HepG2 (cell line): ENCODE measurements around the gene OLFM2. TPM values are rescaled to one million over a fixed set of nuclear protein-coding genes. Genes with fewer than 3 reads are reported as not detected.
A peak's percentile ranks its signal among the peaks of the same experiment; 100 is the strongest.

Experiments used
- ATRX ChIP-seq: sonication (generic); formaldehyde crosslinking; IDR thresholded peaks from 2 replicates; pipeline ENCODE4 v1.4.0; 2020; ENCODE audit warnings: missing genetic modification reagents, borderline replicate concordance
- CAMTA2 ChIP-seq: sonication (generic); formaldehyde crosslinking; IDR thresholded peaks from 2 replicates; pipeline ENCODE4 v1.4.0; 2020; ENCODE audit warnings: mild to moderate bottlenecking, missing genetic modification reagents, borderline replicate concordance
- CC2D1A ChIP-seq: sonication (generic); formaldehyde crosslinking; IDR thresholded peaks from 2 replicates; pipeline ENCODE4 v1.8.1; 2023; ENCODE audit warnings: mild to moderate bottlenecking, missing genetic modification reagents
- CHCHD3 ChIP-seq: sonication (generic); formaldehyde crosslinking; IDR thresholded peaks from 2 replicates; pipeline ENCODE4 v1.8.0; 2022; ENCODE audit warnings: mild to moderate bottlenecking, missing genetic modification reagents, moderate library complexity
- EZH2 ChIP-seq: conservative IDR thresholded peaks from 2 replicates; pipeline ENCODE4 v1.6.1; 2012; ENCODE audit warnings: mild to moderate bottlenecking, low read depth, low read length, moderate library complexity
- KDM5A ChIP-seq: fragments of 200-600 bp; sonication (generic); IDR thresholded peaks from 2 replicates; pipeline ENCODE4 v1.7.0; 2018; ENCODE audit warnings: antibody characterized with exemption, mild to moderate bottlenecking, low read length, borderline replicate concordance
- MYC ChIP-seq: sonication (generic); formaldehyde crosslinking; IDR thresholded peaks from 2 replicates; pipeline ENCODE4 v1.9.0; 2021; ENCODE audit warnings: missing genetic modification reagents, borderline replicate concordance
- NFIC ChIP-seq: IDR thresholded peaks from 2 replicates; pipeline ENCODE4 v1.6.1; 2012; ENCODE audit warnings: mild to moderate bottlenecking, low read length, inconsistent platforms
- ONECUT2 ChIP-seq: sonication (generic); formaldehyde crosslinking; IDR thresholded peaks from 2 replicates; pipeline ENCODE4 v1.4.0; 2020; ENCODE audit warnings: missing genetic modification reagents
- SMAD3 ChIP-seq: sonication (generic); formaldehyde crosslinking; IDR thresholded peaks from 2 replicates; pipeline ENCODE4 v1.4.0; 2020; ENCODE audit warnings: missing genetic modification reagents
- SMARCC2 ChIP-seq: fragments of 450-650 bp; IDR thresholded peaks from 2 replicates; pipeline ENCODE4 v1.6.1; 2017; ENCODE audit warnings: antibody characterized with exemption, mild to moderate bottlenecking
- XBP1 ChIP-seq: sonication (generic); formaldehyde crosslinking; IDR thresholded peaks from 2 replicates; pipeline ENCODE4 v1.5.0; 2020; ENCODE audit warnings: missing genetic modification reagents
- YY1 ChIP-seq: IDR thresholded peaks from 2 replicates; pipeline ENCODE4 v1.6.1; 2011; ENCODE audit warnings: low read length, low read depth, moderate library complexity, mild to moderate bottlenecking; ENCODE audit not compliant: insufficient read depth, insufficient replicate concordance
- ZBTB1 ChIP-seq: sonication (generic); formaldehyde crosslinking; IDR thresholded peaks from 2 replicates; pipeline ENCODE4 v1.4.0; 2020; ENCODE audit warnings: missing genetic modification reagents, borderline replicate concordance
- ZBTB7A ChIP-seq: sonication (generic); formaldehyde crosslinking; IDR thresholded peaks from 2 replicates; pipeline ENCODE4 v1.8.0; 2022; ENCODE audit warnings: mild to moderate bottlenecking, missing genetic modification reagents
- ZNF24 ChIP-seq: fragments of 450-650 bp; IDR thresholded peaks from 2 replicates; pipeline ENCODE4 v1.6.1; 2017; ENCODE audit warnings: antibody characterized with exemption, mild to moderate bottlenecking
- ZNF282 ChIP-seq: fragments of 450-650 bp; IDR thresholded peaks from 2 replicates; pipeline ENCODE4 v1.6.1; 2018; ENCODE audit not compliant: partially characterized antibody
- ZNF567 ChIP-seq: sonication (generic); formaldehyde crosslinking; IDR thresholded peaks from 2 replicates; pipeline ENCODE4 v1.8.1; 2023; ENCODE audit warnings: mild to moderate bottlenecking, missing genetic modification reagents, borderline replicate concordance
- ZSCAN21 ChIP-seq: sonication (generic); formaldehyde crosslinking; IDR thresholded peaks from 2 replicates; pipeline ENCODE4 v1.8.0; 2022; ENCODE audit warnings: mild to moderate bottlenecking, missing genetic modification reagents, moderate library complexity, borderline replicate concordance
- ZSCAN31 ChIP-seq: sonication (generic); formaldehyde crosslinking; IDR thresholded peaks from 2 replicates; pipeline ENCODE4 v1.5.0; 2020; ENCODE audit warnings: low read depth, mild to moderate bottlenecking, missing genetic modification reagents
- polyA plus RNA-seq, 8 experiments: library from polyadenylated mRNA; depleted of rRNA in 3 of 8; stranded (reverse) in 7 of 8; unstranded in 1 of 8; fragments of >200 nt; fragmentation: Illumina TruSeq in 4 of 8; extraction: Trizol in 4 of 8; gene quantifications; 2 replicates each; pipeline versions ENCODE4 v1.2.1 to v1.2.3, GENCODE V29; 2011 to 2016; ENCODE audit warnings: low read depth in 4 of 8, missing spikeins in 1 of 8, mixed read lengths in 1 of 8; ENCODE audit not compliant: insufficient read depth in 1 of 8
- total RNA-seq, 5 experiments: library from RNA; depleted of rRNA; stranded (reverse); fragments of >200 nt; fragmentation: Illumina TruSeq; extraction: Trizol; gene quantifications; 2 replicates each; pipeline ENCODE4 v1.2.3, GENCODE V29; 2016; ENCODE audit warnings: low read depth in 1 of 5
- TF ChIP-seq, protein P1 (sequence below): IDR thresholded peaks from 2 replicates; pipeline ENCODE4 v1.6.1; 2016; ENCODE audit warnings: mild to moderate bottlenecking, missing biosample characterization, missing genetic modification reagents
- TF ChIP-seq, protein P2 (sequence below): sonication (generic); formaldehyde crosslinking; IDR thresholded peaks from 2 replicates; pipeline ENCODE4 v1.4.0; 2020; ENCODE audit warnings: mild to moderate bottlenecking, low read depth, missing genetic modification reagents
- TF ChIP-seq, protein P3 (sequence below): sonication (generic); formaldehyde crosslinking; IDR thresholded peaks from 2 replicates; pipeline ENCODE4 v1.8.1; 2023; ENCODE audit warnings: missing genetic modification reagents, mild to moderate bottlenecking, borderline replicate concordance
- TF ChIP-seq, protein P4 (sequence below): sonication (generic); formaldehyde crosslinking; IDR thresholded peaks from 2 replicates; pipeline ENCODE4 v1.5.0; 2020; ENCODE audit warnings: missing genetic modification reagents
- TF ChIP-seq, protein P5 (sequence below): sonication (generic); formaldehyde crosslinking; IDR thresholded peaks from 2 replicates; pipeline ENCODE4 v1.4.0; 2020; ENCODE audit warnings: mild to moderate bottlenecking, low read depth, missing genetic modification reagents

Gene OLFM2
- total and polyA plus RNA-seq, 2 of the 13 experiments (the other 11 are each of a cell fraction or from before 2014, with no cell fraction given), result 0.20 to 0.51 TPM

DNA sequence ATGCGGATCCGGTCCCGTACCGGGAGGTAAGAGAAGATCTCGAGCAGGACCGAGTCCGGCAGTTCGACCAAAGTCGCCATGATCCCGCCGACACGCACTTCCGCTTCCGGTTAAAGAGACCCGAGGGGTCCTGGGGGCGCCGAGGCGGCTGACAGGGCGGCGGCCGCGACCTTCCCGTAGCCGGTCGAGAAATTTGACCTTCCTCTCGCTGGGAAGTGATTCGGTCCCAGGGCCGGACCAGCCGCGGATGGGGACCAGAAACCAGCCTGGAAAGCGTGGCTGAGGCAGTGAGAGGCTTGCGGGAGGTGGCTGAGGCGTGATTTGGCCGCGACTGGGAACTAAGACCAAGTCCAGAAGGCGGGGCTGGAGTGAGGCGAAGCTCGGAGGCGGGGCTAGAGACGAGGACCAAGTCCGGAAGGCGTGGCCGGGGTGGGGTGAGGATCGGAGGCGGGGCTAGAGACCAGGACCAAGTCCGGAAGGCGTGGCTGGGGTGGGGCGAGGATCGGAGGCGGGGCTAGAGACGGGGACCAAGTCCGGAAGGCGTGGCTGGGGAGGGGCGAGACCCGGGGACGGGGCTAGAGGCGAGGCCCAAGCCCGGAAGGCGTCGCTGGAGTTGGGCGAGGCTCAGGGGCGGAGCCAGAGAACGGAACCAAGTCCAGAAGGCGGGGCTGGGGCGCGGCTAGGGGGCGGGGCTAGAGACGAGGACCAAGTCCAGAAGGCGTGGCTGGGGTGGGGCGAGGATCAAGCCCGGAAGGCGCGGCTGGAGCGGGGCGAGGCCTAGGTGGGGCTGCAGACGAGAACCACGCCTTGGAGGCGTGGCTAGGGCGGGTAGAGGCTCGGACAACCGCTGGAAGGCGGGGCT is 117.3 kb downstream of the OLFM2 start, which contains the start of gene FBXL12 (continued):
- TF ChIP-seq CHCHD3 (CRISPR knock-in tag) (no peak), KDM5A (peak; percentile 88; the same call in 1 of the 2 replicates), ZNF567 (0 out of 2 replicates have a peak, but pooled peaks have one; percentile 67), SMARCC2 (no peak), NFIC (no peak), SMAD3 (no peak; the same call in 1 of the 2 replicates), EZH2 (no peak), ZBTB1 (CRISPR knock-in tag) (no peak), CC2D1A (CRISPR knock-in tag) (no peak), ZNF24 (no peak), ZSCAN31 (0 out of 2 replicates have a peak, but pooled peaks have one; percentile 63), ZBTB7A (peak; percentile 85), ZNF282 (no peak), CAMTA2 (CRISPR knock-in tag) (no peak), YY1 (peak; percentile 93), ATRX (CRISPR knock-in tag) (no peak), XBP1 (CRISPR knock-in tag) (no peak), MYC (peak; percentile 72; the same call in 1 of the 2 replicates), ZSCAN21 (CRISPR knock-in tag) (no peak; the same call in 1 of the 2 replicates), ONECUT2 (CRISPR knock-in tag) (no peak)
- TF ChIP-seq, protein P1, sequence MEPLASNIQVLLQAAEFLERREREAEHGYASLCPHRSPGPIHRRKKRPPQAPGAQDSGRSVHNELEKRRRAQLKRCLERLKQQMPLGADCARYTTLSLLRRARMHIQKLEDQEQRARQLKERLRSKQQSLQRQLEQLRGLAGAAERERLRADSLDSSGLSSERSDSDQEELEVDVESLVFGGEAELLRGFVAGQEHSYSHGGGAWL, result 0 out of 2 replicates have a peak, but pooled peaks have one; percentile 68
- TF ChIP-seq, protein P2, sequence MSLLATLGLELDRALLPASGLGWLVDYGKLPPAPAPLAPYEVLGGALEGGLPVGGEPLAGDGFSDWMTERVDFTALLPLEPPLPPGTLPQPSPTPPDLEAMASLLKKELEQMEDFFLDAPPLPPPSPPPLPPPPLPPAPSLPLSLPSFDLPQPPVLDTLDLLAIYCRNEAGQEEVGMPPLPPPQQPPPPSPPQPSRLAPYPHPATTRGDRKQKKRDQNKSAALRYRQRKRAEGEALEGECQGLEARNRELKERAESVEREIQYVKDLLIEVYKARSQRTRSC (CRISPR knock-in tag), result no peak
- TF ChIP-seq, protein P3, sequence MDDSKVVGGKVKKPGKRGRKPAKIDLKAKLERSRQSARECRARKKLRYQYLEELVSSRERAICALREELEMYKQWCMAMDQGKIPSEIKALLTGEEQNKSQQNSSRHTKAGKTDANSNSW (CRISPR knock-in tag), result peak; percentile 63; the same call in 1 of the 2 replicates
- TF ChIP-seq, protein P4, sequence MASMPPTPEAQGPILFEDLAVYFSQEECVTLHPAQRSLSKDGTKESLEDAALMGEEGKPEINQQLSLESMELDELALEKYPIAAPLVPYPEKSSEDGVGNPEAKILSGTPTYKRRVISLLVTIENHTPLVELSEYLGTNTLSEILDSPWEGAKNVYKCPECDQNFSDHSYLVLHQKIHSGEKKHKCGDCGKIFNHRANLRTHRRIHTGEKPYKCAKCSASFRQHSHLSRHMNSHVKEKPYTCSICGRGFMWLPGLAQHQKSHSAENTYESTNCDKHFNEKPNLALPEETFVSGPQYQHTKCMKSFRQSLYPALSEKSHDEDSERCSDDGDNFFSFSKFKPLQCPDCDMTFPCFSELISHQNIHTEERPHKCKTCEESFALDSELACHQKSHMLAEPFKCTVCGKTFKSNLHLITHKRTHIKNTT (CRISPR knock-in tag), result no peak
- TF ChIP-seq, protein P5, sequence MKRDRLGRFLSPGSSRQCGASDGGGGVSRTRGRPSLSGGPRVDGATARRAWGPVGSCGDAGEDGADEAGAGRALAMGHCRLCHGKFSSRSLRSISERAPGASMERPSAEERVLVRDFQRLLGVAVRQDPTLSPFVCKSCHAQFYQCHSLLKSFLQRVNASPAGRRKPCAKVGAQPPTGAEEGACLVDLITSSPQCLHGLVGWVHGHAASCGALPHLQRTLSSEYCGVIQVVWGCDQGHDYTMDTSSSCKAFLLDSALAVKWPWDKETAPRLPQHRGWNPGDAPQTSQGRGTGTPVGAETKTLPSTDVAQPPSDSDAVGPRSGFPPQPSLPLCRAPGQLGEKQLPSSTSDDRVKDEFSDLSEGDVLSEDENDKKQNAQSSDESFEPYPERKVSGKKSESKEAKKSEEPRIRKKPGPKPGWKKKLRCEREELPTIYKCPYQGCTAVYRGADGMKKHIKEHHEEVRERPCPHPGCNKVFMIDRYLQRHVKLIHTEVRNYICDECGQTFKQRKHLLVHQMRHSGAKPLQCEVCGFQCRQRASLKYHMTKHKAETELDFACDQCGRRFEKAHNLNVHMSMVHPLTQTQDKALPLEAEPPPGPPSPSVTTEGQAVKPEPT, result 0 out of 2 replicates have a peak, but pooled peaks have one; percentile 25
